ENCODE results near the gene EPYC. TPM values are rescaled to one million over a fixed set of nuclear protein-coding genes. Genes with fewer than 3 reads are reported as not detected.

EPYC gene
- total RNA-seq, 1 donor from 2014 or later, result not detected

DNA sequence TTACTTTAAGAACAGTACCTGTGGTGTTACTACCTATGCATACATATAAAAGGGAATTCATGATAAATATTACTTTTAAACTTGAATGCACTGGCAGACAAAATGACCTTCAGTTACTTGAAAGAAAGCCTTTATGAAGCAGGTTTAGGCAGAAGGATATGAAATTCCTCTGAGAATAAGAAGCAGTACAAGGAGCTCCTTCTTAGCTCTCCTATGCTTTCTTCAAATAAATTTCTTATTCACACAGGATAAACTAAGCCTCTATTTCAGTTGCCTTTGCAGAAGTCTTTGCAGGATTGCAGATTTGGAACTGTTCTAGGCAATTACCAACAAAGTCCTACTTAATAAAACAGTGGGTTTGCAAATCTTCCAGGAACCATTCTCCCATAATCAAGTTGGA is 1.0 kb downstream of the EPYC start:
- H3K27me3 Mint-ChIP-seq, result no peaks in the 10 kb centered on the region
- ChIA-PET CTCF (no interaction called here), POLR2A (no interaction called here)
- no peaks in the 10 kb centered on the region for H3K4me1 Mint-ChIP-seq
- no peaks in the 10 kb centered on the region for H3K36me3 Mint-ChIP-seq (ENCODE audit: low read depth)
- intact Hi-C loops (cut with micrococcal nuclease), result no loop called here
- TF ChIP-seq, protein P1, sequence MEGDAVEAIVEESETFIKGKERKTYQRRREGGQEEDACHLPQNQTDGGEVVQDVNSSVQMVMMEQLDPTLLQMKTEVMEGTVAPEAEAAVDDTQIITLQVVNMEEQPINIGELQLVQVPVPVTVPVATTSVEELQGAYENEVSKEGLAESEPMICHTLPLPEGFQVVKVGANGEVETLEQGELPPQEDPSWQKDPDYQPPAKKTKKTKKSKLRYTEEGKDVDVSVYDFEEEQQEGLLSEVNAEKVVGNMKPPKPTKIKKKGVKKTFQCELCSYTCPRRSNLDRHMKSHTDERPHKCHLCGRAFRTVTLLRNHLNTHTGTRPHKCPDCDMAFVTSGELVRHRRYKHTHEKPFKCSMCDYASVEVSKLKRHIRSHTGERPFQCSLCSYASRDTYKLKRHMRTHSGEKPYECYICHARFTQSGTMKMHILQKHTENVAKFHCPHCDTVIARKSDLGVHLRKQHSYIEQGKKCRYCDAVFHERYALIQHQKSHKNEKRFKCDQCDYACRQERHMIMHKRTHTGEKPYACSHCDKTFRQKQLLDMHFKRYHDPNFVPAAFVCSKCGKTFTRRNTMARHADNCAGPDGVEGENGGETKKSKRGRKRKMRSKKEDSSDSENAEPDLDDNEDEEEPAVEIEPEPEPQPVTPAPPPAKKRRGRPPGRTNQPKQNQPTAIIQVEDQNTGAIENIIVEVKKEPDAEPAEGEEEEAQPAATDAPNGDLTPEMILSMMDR (IDR thresholded peaks at IDR 0.05), result no peak
- no peaks in the 10 kb centered on the region for H3K9me3 Mint-ChIP-seq
- DNase-seq (no peak), ATAC-seq (ENCODE audit: low read depth) (no peak)
- no peak overlapping the region for H3K4me3 Mint-ChIP-seq
- H3K27ac Mint-ChIP-seq, result no peak overlapping the region

DNA sequence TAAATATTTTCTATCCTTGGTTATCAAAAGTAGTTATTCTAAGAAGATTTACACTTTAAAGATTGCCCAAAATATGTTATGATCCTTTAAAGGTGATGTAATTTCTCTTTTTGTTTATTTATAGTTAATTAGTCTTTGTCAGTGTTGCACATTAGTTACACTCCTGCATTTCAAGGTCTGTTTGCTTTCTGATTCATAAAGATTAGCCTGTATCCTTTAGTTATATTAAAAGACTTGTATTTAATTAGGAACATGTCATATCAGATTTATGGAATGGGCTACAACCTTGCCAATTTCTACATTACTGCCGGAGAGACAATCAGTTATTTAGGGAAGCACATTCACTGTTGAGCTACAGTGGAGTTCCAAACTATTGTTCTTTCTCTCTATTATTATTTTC is 3.5 kb downstream of the EPYC start:
- H3K9me3 Mint-ChIP-seq, result no peaks in the 10 kb centered on the region
- no peaks in the 10 kb centered on the region for H3K36me3 Mint-ChIP-seq (ENCODE audit: low read depth)
- DNase-seq (no peak), ATAC-seq (ENCODE audit: low read depth) (no peak)
- no peaks in the 10 kb centered on the region for H3K27me3 Mint-ChIP-seq
- H3K4me3 Mint-ChIP-seq, result no peak overlapping the region
- H3K27ac Mint-ChIP-seq, result no peak overlapping the region
- POLR2A ChIA-PET, result no interaction called here
- CTCF ChIA-PET, result no interaction called here
- intact Hi-C loops (cut with micrococcal nuclease), result no loop called here
- TF ChIP-seq, protein P1 (IDR thresholded peaks at IDR 0.05), result no peak
- no peaks in the 10 kb centered on the region for H3K4me1 Mint-ChIP-seq

DNA sequence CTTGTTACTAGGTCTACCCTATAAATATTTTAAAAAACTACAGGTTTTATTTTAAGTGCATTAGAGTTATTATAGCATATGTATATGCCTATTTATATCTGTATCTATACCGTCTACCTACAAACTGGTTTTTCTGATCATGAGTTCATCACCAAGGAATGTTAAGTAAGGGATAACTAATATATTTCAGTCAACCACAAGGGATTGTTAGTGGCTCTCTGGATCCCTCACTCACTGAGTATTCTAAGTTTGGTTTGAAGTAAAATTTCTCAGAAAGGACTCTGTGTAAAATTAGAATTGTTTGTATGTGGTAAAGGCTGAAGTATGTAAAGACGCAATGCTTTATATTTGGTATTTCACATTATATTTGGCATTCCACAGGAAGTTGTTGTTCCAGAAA is 4.8 kb downstream of the EPYC start:
- no peaks in the 10 kb centered on the region for H3K9me3 Mint-ChIP-seq
- POLR2A ChIA-PET, result no interaction called here
- ATAC-seq (ENCODE audit: low read depth) (no peak), DNase-seq (no peak)
- intact Hi-C loops (cut with micrococcal nuclease), result no loop called here
- no peaks in the 10 kb centered on the region for H3K36me3 Mint-ChIP-seq (ENCODE audit: low read depth)
- CTCF ChIA-PET, result no interaction called here
- no peak overlapping the region for H3K27ac Mint-ChIP-seq
- H3K27me3 Mint-ChIP-seq, result no peaks in the 10 kb centered on the region
- H3K4me3 Mint-ChIP-seq, result no peak overlapping the region
- no peaks in the 10 kb centered on the region for H3K4me1 Mint-ChIP-seq
- TF ChIP-seq, protein P1 (IDR thresholded peaks at IDR 0.05), result no peak

DNA sequence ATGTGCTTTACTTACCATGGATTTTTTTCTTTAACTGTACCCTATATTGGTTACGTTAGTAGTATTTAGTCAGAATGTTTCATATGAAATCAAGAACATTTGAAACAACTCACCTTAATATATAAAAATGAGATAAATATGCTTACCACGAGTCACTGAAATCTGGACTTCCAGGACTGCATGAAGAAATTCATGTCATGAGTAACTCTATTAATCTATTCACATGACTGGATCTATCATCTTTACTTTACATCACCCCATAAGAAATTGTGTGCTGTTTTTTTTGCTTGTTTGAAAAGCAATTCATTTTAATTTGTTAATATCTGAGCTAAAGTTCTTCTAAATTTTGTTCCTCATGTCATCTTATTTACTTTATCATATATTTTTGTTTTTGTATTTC is 5.2 kb downstream of the EPYC start:
- no peaks in the 10 kb centered on the region for H3K36me3 Mint-ChIP-seq (ENCODE audit: low read depth)

DNA sequence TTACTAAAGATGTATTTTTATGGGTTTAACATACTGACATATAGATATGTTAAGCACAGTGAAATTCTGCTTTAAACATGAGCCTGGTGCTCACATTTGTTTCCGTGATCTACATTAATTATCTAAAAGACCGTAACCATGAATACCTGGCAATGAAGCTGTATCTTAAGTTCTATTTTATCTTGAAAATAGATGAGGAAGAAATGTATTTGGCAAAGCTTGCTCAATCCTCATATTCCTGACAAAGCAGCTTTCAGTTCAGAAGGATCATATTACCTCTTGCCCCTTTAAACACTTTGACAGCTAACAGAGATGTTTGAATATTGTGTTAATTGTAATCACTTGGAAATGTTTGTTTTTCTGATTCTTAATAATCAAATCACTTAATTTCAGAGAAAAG is 9.8 kb downstream of the EPYC start:
- CTCF ChIA-PET, result no interaction called here
- intact Hi-C loops (cut with micrococcal nuclease), result no loop called here
- Mint-ChIP-seq H3K9me3 (no peaks in the 10 kb centered on the region), H3K4me3 (no peak overlapping the region), H3K4me1 (no peaks in the 10 kb centered on the region), H3K27me3 (peaks cover 2% of the 10 kb centered on the region), H3K36me3 (ENCODE audit: low read depth) (no peaks in the 10 kb centered on the region), H3K27ac (no peak overlapping the region)
- DNase-seq (no peak), ATAC-seq (ENCODE audit: low read depth) (no peak)
- TF ChIP-seq, protein P1 (IDR thresholded peaks at IDR 0.05), result no peak
- POLR2A ChIA-PET, result no interaction called here

More for the DNA sequence above, 5.2 kb downstream of the EPYC start:
- DNase-seq, result no peak
- H3K27ac Mint-ChIP-seq, result no peak overlapping the region
- CTCF ChIA-PET, result no interaction called here
- H3K4me3 Mint-ChIP-seq, result no peak overlapping the region
- H3K4me1 Mint-ChIP-seq, result no peaks in the 10 kb centered on the region
- POLR2A ChIA-PET, result no interaction called here
- TF ChIP-seq, protein P1 (IDR thresholded peaks at IDR 0.05), result no peak
- intact Hi-C loops (cut with micrococcal nuclease), result no loop called here
- H3K27me3 Mint-ChIP-seq, result no peaks in the 10 kb centered on the region
- H3K9me3 Mint-ChIP-seq, result no peaks in the 10 kb centered on the region
- ATAC-seq (ENCODE audit: low read depth), result no peak
